PC-9 (cell line): ENCODE data around the gene RCAN1. TPM values are rescaled to one million over a fixed set of nuclear protein-coding genes. Genes with fewer than 3 reads are reported as not detected.

Experiments used
- BruUV-seq: library from RNA; stranded (reverse); fragments of 400-500 nt; replicated peaks from 2 replicates; lab custom pipeline; 2021; lab: Mats Ljungman, UMichigan
- CTCF ChIA-PET: fragments of 300-600 bp; sonication (Branson Sonifier 250); formaldehyde crosslinking; loops from one replicate; lab custom pipeline; 2022; ENCODE audit warnings: antibody characterized with exemption; lab: Charles Lee
- POLR2A ChIA-PET: fragments of 300-600 bp; sonication (Branson Sonifier 250); formaldehyde crosslinking; loops from one replicate; lab custom pipeline; 2022; ENCODE audit warnings: antibody characterized with exemption; ENCODE audit not compliant: unreplicated experiment; lab: Charles Lee
- DNase-seq, 2 experiments: peaks; one replicate each; pipeline versions ENCODE4 v3.0.0 to v3.0.0-alpha.2; 2015 to 2022; ENCODE audit warnings: mixed read lengths in 1 of 2
- H2AFZ ChIP-seq: fragments of 200-600 bp; sonication (generic); 2 replicates; pipeline ENCODE4 v1.8.1; 2017; ENCODE audit warnings: antibody characterized with exemption
- H3F3A ChIP-seq: fragments of 200-600 bp; sonication (generic); 2 replicates; pipeline ENCODE4 v1.8.1; 2017; ENCODE audit warnings: antibody characterized with exemption, mild to moderate bottlenecking, low read depth; ENCODE audit not compliant: insufficient read depth
- H3K27ac ChIP-seq: fragments of 200-600 bp; sonication (generic); 2 replicates; pipeline ENCODE4 v1.6.1; 2016; ENCODE audit warnings: mixed run types
- H3K27me3 ChIP-seq: fragments of 200-600 bp; sonication (generic); 2 replicates; pipeline ENCODE4 v1.6.1; 2016; ENCODE audit warnings: low read depth, mixed run types; ENCODE audit not compliant: insufficient read depth
- H3K36me3 ChIP-seq: fragments of 200-600 bp; sonication (generic); 2 replicates; pipeline ENCODE4 v1.6.1; 2016; ENCODE audit warnings: low read depth, mixed run types
- H3K4me1 ChIP-seq: fragments of 200-600 bp; sonication (generic); replicated peaks from 2 replicates; pipeline ENCODE4 v1.6.1; 2016; ENCODE audit warnings: mixed run types; ENCODE audit not compliant: insufficient read depth
- H3K4me2 ChIP-seq: fragments of 200-600 bp; sonication (generic); 2 replicates; pipeline ENCODE4 v1.6.1; 2017; ENCODE audit warnings: mixed run types
- H3K4me3 ChIP-seq: fragments of 200-600 bp; sonication (generic); 2 replicates; pipeline ENCODE4 v1.6.1; 2016; ENCODE audit warnings: mixed run types
- H3K79me2 ChIP-seq: fragments of 200-600 bp; sonication (generic); 2 replicates; pipeline ENCODE4 v1.6.1; 2017; ENCODE audit warnings: low read depth, mixed run types
- H3K9me2 ChIP-seq: fragments of 200-600 bp; sonication (generic); 2 replicates; pipeline ENCODE4 v1.8.1; 2017; ENCODE audit warnings: mild to moderate bottlenecking; ENCODE audit not compliant: insufficient read depth
- H3K9me3 ChIP-seq: fragments of 200-600 bp; sonication (generic); 2 replicates; pipeline ENCODE4 v1.8.1; 2016; ENCODE audit warnings: low read depth; ENCODE audit not compliant: insufficient read depth
- H4K20me1 ChIP-seq: fragments of 200-600 bp; sonication (generic); 2 replicates; pipeline ENCODE4 v1.8.1; 2017; ENCODE audit not compliant: insufficient read depth
- CTCF ChIP-seq: fragments of 200-600 bp; sonication (generic); conservative IDR thresholded peaks from 2 replicates; pipeline ENCODE4 v1.6.1; 2017; ENCODE audit warnings: mixed run types, antibody characterized with exemption, mild to moderate bottlenecking, moderate library complexity
- EZH2 ChIP-seq: fragments of 200-600 bp; sonication (generic); IDR thresholded peaks from 2 replicates; pipeline ENCODE4 v1.8.0; 2017; ENCODE audit warnings: antibody characterized with exemption, low read depth
- intact Hi-C: fragments of 100-400 bp; cut with micrococcal nuclease; formaldehyde crosslinking; loops from one replicate; pipeline ENCODE4 v1.10.0; 2022; ENCODE audit not compliant: unreplicated experiment
- total RNA-seq: library from RNA; stranded (reverse); gene quantifications from 2 replicates; pipeline ENCODE4 v1.2.3, GENCODE V29; 2021

The RCAN1 gene
- total RNA-seq, 1 experiment from 2014 or later, result 7.2 TPM

- Histone ChIP-seq H3K79me2 (peaks cover 12% of the 10 kb centered on the region), H3K9me3 (no peaks in the 10 kb centered on the region), H2AFZ (peak overlapping the region; percentile 63), H3K4me2 (peak overlapping the region; percentile 88), H3F3A (peaks cover 8% of the 10 kb centered on the region; the same call in 1 of the 2 replicates), H3K36me3 (no peaks in the 10 kb centered on the region; the same call in 1 of the 2 replicates), H3K27me3 (no peaks in the 10 kb centered on the region), H3K4me1 (peaks cover 23% of the 10 kb centered on the region), H3K27ac (peak overlapping the region; percentile 92), H4K20me1 (no peaks in the 10 kb centered on the region), H3K9me2 (no peaks in the 10 kb centered on the region), H3K4me3 (peak overlapping the region; percentile 70)
- POLR2A ChIA-PET, result interaction anchor here (0.6 to 0.7 kb wide), 3 partner anchors 15 to 53 kb away, joined by 3 to 4 read pairs (median 3); no protein-coding TSS in a partner anchor
- peak; percentile 71 to 96 for DNase-seq
- CTCF ChIA-PET, result interaction anchor here (1.6 kb wide), 2 partner anchors 17 to 76 kb away, joined by 3 to 5 read pairs; no protein-coding TSS in a partner anchor
- no peak for TF ChIP-seq EZH2
- BruUV-seq, result no TSS peak
- intact Hi-C loops, result loop anchor here (1.0 kb wide), 1 partner anchor 19 kb away; no protein-coding TSS in a partner anchor
Measured at GRCh38 chr21:34526618-34527290, 88.2 kb downstream of the RCAN1 start.

GRCh38 chr21:34526241-34526617 lies 88.7 kb downstream of the RCAN1 start:
- Histone ChIP-seq H3K9me3 (no peaks in the 10 kb centered on the region), H3F3A (peaks cover 8% of the 10 kb centered on the region; the same call in 1 of the 2 replicates), H4K20me1 (no peaks in the 10 kb centered on the region), H3K27ac (peak overlapping the region; percentile 92), H3K79me2 (peaks cover 12% of the 10 kb centered on the region), H3K9me2 (no peaks in the 10 kb centered on the region), H3K36me3 (no peaks in the 10 kb centered on the region; the same call in 1 of the 2 replicates), H3K27me3 (no peaks in the 10 kb centered on the region), H2AFZ (peak overlapping the region; percentile 63), H3K4me1 (peaks cover 23% of the 10 kb centered on the region), H3K4me3 (peak overlapping the region; percentile 70), H3K4me2 (peak overlapping the region; percentile 88)
- CTCF ChIA-PET, result interaction anchor here (1.6 kb wide), 2 partner anchors 18 to 77 kb away, joined by 3 to 5 read pairs; no protein-coding TSS in a partner anchor
- no peak for DNase-seq
- intact Hi-C loops, result loop anchor here (1.0 kb wide), 1 partner anchor 19 kb away; no protein-coding TSS in a partner anchor
- TF ChIP-seq CTCF (no peak), EZH2 (no peak)
- TSS peak; percentile 95 for BruUV-seq
- POLR2A ChIA-PET, result no interaction called here

- TF ChIP-seq EZH2, result no peak
- H2AFZ ChIP-seq, result no peak overlapping the region
- POLR2A ChIA-PET, result no interaction called here
- peak overlapping the region; percentile 92; the same call in 1 of the 2 replicates for H3K27ac ChIP-seq
- peak overlapping the region; percentile 88 for H3K4me2 ChIP-seq
- H3K36me3 ChIP-seq, result no peaks in the 10 kb centered on the region; the same call in 1 of the 2 replicates
- peaks cover 12% of the 10 kb centered on the region for H3K79me2 ChIP-seq
- H3K4me3 ChIP-seq, result peak overlapping the region; percentile 70; the same call in 1 of the 2 replicates
- CTCF ChIA-PET, result interaction anchor here (1.6 kb wide), 1 partner anchor 78 kb away, joined by 3 read pairs; no protein-coding TSS in a partner anchor
- no peaks in the 10 kb centered on the region for H4K20me1 ChIP-seq
- DNase-seq, result no peak
- BruUV-seq, result no TSS peak
- peaks cover 23% of the 10 kb centered on the region for H3K4me1 ChIP-seq
- no peaks in the 10 kb centered on the region for H3K27me3 ChIP-seq
- H3K9me2 ChIP-seq, result no peaks in the 10 kb centered on the region
- intact Hi-C loops, result no loop called here
- no peaks in the 10 kb centered on the region for H3K9me3 ChIP-seq
- peaks cover 8% of the 10 kb centered on the region; the same call in 1 of the 2 replicates for H3F3A ChIP-seq
Measured at GRCh38 chr21:34524646-34525601, 90.0 kb downstream of the RCAN1 start.
